GM18502 (cell line): ENCODE results near the gene HTR2B.
"Not testable (repeated sequence)": the region's sequence is repeated elsewhere in the genome, so short reads cannot be mapped to it uniquely, and the experiment has no call there.

Experiments used
- ATAC-seq: cut with Tn5 transposase; IDR thresholded peaks from one replicate; pipeline ENCODE4 v1.9.1; 2021; ENCODE audit warnings: mild to moderate bottlenecking; ENCODE audit not compliant: unreplicated experiment, poor library complexity

Gene HTR2B

GRCh38 chr2:231124838-231125568 is at the start of gene HTR2B:
HTR2B (minus strand) TSS chr2:231125042; CDS start chr2:231123764, 1,278 bp downstream.
- ATAC-seq = no peak

GRCh38 chr2:231174211-231174651 is 49.4 kb upstream of the HTR2B start:
- no peak for ATAC-seq

GRCh38 chr2:231172025-231172424 is 47.2 kb upstream of the HTR2B start:
- no peak for ATAC-seq

- ATAC-seq = no peak
Measured at GRCh38 chr2:231170055-231170454, 45.2 kb upstream of the HTR2B start.

- ATAC-seq = no peak
Measured at GRCh38 chr2:231169488-231169887, 44.6 kb upstream of the HTR2B start.

- ATAC-seq = no peak
Measured at GRCh38 chr2:231168460-231169139, 43.8 kb upstream of the HTR2B start.

- ATAC-seq = no peak
Measured at GRCh38 chr2:231167745-231168459, 43.1 kb upstream of the HTR2B start.

- ATAC-seq = no peak
Measured at GRCh38 chr2:231163414-231164095, 38.7 kb upstream of the HTR2B start.

- no peak for ATAC-seq
Measured at GRCh38 chr2:231163011-231163410, 38.2 kb upstream of the HTR2B start.

- ATAC-seq = no peak
Measured at GRCh38 chr2:231161877-231162329, 37.1 kb upstream of the HTR2B start.

- no peak for ATAC-seq
Measured at GRCh38 chr2:231161252-231161839, 36.5 kb upstream of the HTR2B start.

GRCh38 chr2:231160701-231161100 is 35.9 kb upstream of the HTR2B start:
- ATAC-seq = no peak

- ATAC-seq = no peak
Measured at GRCh38 chr2:231159306-231159705, 34.5 kb upstream of the HTR2B start.

- ATAC-seq = no peak
Measured at GRCh38 chr2:231152800-231153557, 28.1 kb upstream of the HTR2B start.

GRCh38 chr2:231146665-231147064 is 21.8 kb upstream of the HTR2B start:
- ATAC-seq = no peak

- ATAC-seq = no peak
Measured at GRCh38 chr2:231144896-231145295, 20.1 kb upstream of the HTR2B start.

GRCh38 chr2:231140808-231141207 is 16.0 kb upstream of the HTR2B start:
- ATAC-seq = not testable (repeated sequence)

- no peak for ATAC-seq
Measured at GRCh38 chr2:231139796-231140195, 15.0 kb upstream of the HTR2B start.

GRCh38 chr2:231138699-231139098 is 13.9 kb upstream of the HTR2B start:
- no peak for ATAC-seq
